ENCODE results near the gene BGN.

Gene BGN

DNA sequence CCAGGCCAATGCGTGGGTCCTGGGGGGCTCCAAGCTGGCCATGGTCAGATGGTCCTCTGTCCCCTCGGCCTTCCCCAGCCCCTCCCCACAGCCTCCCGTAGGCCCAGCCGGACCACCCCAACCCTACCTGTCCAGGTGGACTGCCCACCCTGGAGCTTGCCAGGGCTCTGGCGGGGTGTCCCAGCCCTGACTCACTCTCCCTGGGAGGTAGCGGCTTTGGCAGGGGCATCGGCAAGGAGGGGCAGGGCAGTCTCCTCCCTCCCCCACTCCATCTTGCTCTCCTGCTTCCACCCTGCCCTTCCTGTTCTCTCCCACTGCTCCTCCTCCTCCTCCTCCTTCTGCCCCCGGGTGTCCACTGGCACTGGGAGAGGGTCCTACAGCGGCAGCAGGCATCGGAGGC lies 7.4 kb downstream of the BGN start:
- no peak for DNase-seq (ENCODE audit: low read depth in 4 of 4, low spot score in 1 of 4)

DNA sequence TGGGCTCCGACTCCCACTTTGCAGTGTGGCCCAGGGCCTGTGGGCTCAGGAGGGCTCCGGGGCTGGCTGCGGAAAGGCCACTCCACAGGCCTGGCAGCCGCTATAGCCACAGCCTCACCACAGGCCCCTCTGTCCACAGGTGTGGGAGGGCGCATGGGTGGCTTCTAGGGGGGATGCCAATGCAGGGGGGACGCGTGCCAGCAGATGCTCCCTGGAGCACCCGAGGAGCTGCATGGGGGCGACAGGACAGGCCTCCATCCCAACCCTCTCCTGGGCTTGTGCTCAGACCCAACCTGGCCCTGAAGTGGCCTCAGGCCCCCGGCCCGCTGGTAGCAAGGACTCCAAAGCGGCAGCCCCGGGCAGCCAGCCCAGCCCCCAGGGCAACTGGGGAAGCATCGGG lies 8.0 kb downstream of the BGN start:
- DNase-seq (ENCODE audit: low read depth in 4 of 4, low spot score in 1 of 4): no peak

DNA sequence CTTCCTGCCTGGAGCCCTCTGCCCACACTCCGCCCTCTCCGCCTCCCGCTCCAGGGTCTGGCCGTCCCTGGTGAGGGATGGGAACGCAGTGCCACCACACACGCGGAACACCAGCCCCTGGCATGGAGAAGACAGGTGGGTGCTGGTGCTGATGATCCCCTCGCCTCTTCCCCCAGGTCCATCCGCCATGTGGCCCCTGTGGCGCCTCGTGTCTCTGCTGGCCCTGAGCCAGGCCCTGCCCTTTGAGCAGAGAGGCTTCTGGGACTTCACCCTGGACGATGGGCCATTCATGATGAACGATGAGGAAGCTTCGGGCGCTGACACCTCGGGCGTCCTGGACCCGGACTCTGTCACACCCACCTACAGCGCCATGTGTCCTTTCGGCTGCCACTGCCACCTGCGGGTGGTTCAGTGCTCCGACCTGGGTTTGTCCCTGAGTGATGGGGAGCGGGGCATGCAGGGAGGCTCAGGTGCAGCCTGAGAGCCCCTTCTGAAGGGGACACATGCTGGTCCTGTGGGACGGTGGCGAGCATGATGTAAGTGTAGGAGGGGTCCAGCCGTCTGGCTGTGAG lies 9.8 kb downstream of the BGN start:
- DNase-seq (ENCODE audit: low read depth in 4 of 4, low spot score in 1 of 4): no peak

DNA sequence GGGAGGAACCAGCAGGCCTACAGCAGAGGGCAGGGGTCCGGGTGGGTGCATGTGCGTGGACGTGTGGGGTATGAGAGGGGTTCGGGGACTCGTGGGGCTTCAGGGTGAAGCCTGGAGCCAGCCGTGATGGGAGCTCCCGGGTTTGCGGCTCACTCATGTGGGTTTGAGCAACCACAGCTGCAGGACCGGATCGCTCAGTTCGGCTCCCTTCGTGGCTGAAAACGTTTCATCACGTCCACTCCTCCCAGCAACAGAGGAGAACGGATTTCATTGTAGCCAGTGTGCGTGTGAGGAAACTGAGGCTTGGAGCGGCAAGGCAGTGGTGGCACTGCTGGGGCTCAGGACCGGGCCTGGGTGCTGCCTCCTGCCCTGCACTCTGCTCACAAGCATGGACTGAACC lies 10.6 kb downstream of the BGN start:
- DNase-seq (ENCODE audit: low read depth in 4 of 4, low spot score in 1 of 4): no peak

DNA sequence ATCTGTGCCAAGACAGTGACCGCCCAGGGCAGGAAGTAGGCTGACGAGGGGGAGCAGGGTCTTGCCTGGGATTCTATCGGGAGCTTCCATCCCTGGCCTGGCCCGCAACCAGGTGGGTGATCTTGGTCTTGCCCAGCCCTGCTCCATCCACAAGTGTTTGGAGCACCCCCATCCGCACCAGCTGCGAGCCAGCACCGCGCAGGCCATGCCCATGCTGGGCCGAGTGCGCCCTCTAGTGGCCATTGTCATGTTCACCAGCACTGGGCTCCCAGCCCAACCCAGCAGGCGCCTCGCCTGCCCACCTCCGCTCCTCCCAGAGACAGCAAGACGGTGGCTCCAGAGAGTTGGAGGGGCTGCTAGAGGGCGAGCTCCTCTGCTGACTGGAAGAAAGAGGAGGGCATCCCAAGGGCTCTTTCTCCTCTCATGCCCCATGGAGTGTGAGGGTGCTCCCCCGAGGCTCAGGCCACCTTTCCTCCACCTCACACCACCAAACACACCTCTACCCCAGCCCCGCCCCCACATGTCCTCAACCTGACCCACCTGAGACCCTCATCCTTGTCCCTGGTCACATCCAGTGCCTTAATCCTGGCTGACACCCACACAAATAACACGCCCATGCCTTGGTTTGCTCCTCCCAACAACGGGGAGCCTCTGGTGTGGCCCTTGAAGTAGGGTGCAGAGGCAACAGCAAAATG lies 12.9 kb downstream of the BGN start:
- peak; percentile 59 to 77 (median 67) for DNase-seq (ENCODE audit: low read depth in 4 of 4, low spot score in 1 of 4)

DNA sequence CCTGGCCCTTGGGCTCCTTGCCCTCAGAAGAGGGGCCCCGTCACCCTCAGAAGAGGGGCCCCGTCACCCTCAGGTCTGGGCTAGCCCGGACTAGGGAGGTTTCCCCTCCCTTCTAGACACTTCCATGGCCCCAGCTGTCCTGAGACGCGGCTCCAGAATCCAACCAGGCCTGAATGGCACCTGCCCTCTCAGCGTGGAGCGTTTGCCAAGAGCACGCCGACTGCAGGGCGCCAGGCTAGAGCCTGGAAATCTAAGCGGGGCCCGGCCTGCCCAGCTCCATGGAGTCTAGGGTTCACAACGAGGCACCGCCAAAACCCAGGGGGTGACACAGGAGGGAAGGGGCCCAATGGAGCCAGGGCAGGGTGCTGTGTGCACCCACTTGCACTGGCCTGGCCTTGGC lies 14.8 kb downstream of the BGN start:
- DNase-seq (ENCODE audit: low read depth in 4 of 4, low spot score in 1 of 4): no peak

DNA sequence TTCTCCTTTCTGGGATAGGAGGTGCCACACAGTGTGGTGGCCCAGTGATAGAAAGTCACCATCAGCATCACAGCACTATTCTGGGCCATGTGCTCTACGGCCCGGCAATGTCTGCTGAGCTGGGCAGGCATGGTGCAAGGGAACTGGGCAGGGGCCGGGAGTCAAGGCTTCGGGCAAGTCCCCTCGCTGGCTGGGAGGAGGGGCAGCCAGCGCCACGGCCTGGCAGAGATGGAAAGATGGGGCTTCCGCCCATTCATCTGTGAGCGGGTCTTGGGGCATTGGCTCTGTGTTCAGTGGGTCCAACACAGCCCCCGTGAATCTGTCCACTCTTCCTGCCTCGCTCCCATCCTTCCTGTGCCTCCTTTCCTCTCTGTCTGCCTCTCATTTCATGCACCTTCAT lies 15.6 kb downstream of the BGN start:
- no peak for DNase-seq (ENCODE audit: low read depth in 4 of 4, low spot score in 1 of 4)

DNA sequence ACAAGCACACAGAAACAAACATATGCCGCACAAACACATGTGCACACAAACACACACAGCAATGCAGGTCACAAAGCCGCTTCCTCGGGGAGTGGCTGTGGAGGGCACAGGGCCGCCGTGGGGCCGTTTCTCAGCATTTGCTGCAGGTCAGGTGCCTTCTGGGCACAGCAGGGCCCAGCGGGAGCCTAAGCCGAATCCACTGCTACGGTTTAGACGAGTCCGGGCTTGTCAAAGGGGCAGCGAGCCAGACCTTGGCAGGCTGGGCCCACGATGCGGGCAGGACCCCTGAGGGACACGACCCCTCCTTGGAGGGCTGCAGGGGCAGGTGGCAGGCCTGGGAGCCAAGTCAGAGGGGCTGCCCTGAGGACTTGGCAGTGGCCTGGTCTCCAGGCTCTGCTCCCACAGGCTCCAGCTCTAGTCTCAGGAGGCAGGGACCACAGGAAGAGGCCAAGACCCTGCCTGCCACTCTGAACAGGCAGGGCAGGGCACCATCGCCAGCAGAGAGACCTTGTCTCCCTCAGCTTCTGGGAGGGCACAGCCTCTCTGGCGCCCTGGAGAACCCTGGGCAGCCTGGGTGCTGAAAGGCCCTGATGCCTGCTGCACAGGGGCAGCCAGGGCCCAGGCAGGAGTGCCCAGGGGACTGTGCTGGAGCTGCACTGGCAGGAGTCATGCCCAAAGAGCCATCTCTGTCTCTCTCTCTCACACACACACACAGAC lies 17.2 kb downstream of the BGN start:
- DNase-seq (ENCODE audit: low read depth in 4 of 4, low spot score in 1 of 4): no peak

DNA sequence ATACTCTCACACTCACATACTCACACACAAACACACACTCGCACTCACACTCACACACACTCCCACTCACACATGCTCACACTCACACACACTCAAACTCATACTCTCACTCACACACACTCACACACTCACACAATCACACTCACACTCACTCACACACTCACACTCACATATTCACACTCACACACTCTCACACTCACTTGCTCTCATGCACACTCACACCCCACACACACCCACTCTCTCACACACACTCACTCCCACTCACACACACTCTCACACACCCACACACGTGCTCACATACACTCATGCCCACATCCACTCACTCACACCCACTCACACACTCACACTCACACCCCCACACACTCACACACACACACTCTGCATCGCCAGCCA lies 17.7 kb downstream of the BGN start:
- no peak for DNase-seq (ENCODE audit: low read depth in 4 of 4, low spot score in 1 of 4)

DNA sequence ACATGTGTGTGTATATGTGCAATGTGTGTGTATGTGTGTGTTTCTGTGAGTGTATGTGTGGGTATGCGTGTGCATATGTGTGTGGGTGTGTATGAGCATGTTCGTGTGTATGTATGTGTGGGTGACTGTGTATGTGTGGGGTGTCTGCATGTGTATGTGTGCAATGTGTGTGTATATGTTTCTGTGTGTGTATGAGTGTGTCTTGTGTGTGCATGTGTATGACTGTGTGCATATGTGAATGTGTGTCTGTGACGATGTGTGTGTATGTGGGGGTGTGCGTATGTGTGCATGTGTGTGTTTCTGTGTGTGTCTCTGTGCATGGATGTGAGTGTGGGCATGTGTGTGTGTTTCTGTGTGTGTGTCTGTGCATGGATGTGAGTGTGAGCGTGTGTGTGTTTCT lies 18.5 kb downstream of the BGN start:
- no peak for DNase-seq (ENCODE audit: low read depth in 4 of 4, low spot score in 1 of 4)

DNA sequence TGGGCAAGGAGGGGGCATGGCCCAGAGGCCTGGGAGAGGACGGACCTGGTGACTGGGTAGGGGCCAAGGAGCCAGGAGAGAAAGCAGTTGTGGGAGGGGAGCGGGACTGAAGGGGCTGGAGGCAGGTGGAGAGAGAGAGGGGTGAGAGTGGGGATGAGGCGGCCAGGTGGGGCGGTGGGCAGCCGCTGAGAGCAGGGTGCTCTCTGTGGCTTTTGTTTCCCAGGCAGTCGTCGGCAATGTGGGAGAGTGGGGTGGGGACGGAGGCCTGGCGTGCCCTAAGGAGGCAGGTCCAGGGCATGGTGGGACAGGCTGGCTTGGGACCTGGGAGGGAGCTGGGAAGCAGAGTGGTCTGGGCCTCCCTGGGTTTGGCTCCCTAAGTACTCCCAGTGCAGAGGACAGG lies 19.5 kb downstream of the BGN start:
- DNase-seq (ENCODE audit: low read depth in 4 of 4, low spot score in 1 of 4): no peak

DNA sequence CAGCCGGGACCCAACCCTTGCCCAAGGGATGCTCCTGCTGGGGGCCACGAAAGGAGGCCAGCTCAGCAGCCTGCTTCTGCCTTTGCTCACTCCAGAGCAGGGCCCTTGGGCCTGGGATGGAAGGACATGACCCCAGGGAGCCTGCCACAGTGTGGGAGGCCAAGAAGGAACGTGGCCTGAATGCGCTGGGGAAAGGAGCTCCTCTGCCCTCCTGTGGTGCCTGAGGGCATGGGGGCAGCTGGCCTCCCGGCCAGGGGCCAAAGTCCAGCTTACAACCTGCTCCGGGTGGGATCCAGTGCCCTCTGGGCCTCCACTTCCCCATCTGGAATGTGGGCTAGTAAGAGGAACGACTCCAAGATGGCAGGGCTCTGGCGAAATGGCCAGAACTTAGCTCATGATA lies 20.7 kb downstream of the BGN start:
- no peak for DNase-seq (ENCODE audit: low read depth in 4 of 4, low spot score in 1 of 4)

DNA sequence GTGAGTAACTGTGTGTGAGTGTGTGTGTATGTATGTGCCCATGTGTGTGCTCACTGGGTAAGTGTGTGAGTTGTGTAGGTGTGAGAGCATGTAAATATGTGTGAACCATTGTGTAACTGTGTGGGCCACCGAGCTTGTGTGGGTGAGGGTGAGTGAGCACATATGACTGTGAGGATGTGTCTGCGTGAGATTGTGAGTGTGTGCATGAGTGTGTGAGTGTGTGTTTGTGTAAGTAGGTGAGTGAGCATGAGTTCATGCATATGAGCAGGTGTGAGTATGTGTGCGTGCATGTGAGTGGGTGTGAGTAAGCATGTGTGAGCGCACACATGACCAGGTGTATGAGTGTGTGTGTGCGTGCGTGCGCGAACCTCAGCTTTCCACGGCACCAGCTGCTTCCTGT lies 21.3 kb downstream of the BGN start:
- no peak for DNase-seq (ENCODE audit: low read depth in 4 of 4, low spot score in 1 of 4)

DNA sequence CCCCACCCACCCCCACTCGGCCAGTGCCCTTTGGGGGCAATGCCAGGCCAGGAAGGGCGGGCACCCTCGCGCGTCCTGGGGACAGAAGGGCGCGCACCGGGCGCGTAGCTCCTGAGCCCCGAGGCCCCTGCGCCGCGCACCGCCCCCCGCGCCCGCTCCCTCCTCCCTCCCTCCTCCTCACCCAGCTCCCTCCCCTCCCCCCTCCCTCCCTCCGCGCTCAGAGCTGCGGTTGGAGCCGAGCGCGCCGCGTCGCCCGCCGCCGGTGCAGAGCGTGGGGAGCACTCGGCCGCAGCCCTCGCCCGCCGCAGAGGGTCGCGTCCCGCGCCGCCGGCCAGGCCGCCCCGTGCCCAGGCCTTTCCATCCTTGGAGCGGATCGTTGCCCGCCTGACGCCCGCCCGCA lies 22.6 kb downstream of the BGN start, which contains the start of gene ATP2B3:
ATP2B3 (plus strand) TSS at position 220 of the 400 bp plus-strand sequence. CDS start 18,606 bp downstream, outside the sequence.
- no peak for DNase-seq (ENCODE audit: low read depth in 4 of 4, low spot score in 1 of 4)

DNA sequence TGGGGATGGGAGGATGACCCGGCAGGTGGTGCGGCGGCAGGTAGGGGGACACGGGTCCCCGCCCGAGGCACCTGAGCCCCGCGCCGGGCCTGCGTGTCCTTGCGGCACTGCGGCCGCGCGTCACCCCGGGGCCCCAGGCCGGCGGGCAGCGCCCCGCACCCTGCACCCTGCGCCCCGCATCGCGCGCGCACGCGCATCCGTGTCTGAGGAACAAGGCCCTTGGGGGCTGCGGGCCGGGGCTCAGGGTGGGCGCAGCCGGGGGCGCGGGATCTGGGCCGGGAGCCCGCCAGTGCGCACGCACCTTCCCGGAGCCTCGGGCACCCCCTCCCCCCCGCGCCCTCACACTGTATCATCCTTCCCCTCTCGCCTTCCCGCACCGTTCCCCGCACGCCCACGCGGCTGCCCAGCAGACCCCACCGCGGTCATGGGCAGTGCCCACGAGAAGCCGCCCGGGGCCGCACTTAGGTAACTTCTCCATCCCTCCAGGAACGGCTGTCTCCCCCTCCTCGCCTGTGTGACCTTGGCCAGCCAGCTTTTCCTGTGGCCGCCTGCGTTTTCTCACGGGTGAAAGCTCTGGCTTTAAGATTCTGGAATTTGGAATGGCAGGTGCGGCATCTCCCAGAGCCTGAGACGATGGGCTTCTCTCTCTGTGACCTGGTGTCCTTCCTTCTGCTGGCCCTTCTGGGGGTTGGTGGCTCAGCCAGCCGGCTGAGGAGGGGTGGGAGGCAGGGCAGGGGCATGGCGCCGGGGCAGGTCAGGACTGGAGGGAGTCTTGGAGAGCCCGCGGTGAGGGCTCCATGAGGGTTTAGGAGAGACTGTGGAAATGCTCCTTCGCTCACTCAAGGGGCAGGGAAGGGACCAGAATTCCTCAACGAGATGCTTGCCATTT lies 23.4 kb downstream of the BGN start:
- DNase-seq (ENCODE audit: low read depth in 4 of 4, low spot score in 1 of 4): no peak

DNA sequence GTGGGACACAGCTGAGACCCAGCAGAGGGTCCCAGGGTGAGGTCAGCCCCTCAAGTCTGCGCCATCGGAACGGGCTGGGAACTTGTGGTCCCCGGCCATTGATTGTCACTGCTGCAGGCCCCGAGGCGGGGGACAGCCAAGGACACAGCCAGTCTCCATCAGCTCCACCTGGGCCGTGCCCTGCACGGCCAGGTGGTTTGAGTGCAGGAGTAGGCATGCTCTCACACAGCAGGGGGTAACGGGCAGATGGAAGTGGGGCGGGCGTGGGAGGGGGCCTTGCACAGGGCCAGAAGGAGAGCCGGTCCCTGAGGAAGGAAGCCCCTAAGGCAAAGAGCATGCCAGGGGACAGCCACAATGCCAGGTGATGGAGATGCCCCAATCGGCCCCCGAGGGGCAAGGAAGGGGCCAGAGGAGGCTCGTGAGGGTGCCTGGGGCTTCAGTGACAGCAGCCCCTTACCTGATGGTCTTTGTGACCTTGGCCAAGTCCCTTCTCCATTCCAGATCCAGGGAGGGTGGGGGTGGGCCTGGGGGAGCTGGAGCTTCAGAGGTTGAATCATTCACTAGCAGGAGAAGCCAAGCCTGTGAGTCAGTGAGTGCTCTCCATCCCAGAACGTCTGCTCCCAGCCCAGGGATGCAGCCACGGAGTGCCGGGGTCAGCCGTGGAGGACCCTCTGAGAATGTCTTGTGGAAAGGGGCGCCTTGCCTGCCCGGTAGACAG lies 24.9 kb downstream of the BGN start:
- DNase-seq (ENCODE audit: low read depth in 4 of 4, low spot score in 1 of 4): no peak

DNA sequence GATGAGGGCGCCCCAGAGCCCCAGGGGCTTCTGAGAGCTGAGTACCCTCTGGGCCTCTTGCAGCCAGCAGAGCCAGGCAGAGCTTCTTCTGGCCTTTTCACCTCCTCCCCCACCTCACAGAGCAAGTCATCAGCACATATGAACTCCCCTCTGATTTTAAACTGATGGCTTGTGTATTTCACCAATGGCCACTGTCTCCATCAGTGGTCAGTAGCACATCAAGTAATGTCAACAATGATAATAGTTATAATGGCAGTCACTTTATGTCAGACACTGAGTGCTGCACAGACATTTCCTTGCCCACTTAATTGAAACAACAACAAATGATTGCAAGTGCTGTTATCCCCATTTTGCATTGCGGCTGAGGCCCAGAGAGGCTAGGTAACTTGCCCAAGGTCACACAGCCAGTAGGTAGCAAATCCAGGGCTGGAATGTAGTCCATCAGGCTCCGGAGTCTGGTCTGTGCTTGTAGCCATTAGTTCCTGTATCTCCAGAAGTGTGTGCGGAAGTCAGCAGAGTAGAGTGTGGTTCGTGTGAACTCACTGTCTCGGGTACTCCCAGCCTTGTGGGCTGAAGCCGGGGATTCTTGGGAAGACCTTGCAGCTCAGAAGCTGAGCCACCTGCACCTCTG lies 25.6 kb downstream of the BGN start:
- DNase-seq (ENCODE audit: low read depth in 4 of 4, low spot score in 1 of 4): no peak

DNA sequence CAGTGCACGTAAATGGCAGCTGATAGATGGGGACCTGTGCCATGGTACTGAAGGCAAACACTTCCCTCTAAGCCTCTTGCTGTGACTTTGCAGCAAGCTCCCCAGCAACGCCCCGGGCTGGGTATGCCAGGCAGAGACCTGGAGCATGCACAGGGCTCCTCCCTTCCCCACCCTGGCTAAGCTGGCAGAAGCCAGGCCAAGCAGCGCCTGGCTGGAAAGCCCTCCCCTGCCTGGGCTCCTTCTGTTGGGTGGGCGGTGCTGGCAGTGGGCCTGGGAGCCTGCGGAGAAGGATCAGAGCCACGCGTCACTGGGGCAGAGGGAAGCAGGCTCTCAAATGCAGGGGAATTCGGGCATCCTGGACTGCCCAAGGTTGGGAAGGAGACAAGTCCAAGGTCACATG lies 26.3 kb downstream of the BGN start:
- no peak for DNase-seq (ENCODE audit: low read depth in 4 of 4, low spot score in 1 of 4)

DNA sequence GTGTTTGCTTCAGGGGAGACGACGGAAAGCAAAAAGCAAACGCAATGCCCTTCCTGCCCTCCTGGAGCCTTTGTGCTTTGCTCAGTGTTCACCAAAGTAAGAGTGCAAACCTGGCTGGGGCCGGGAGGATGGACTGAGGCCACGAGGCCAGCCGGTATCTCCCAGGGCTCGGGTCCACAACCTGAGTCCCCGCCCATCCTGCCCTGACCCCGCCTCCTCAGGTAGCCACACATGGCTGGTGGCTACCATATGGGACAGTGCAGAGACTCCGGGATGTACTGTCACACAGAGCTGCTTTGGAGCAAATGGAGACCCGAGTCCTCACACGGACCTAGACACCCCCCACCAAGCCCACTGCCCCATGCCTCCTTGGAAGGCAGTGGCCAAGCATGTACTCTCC lies 27.5 kb downstream of the BGN start:
- no peak for DNase-seq (ENCODE audit: low read depth in 4 of 4, low spot score in 1 of 4)

DNA sequence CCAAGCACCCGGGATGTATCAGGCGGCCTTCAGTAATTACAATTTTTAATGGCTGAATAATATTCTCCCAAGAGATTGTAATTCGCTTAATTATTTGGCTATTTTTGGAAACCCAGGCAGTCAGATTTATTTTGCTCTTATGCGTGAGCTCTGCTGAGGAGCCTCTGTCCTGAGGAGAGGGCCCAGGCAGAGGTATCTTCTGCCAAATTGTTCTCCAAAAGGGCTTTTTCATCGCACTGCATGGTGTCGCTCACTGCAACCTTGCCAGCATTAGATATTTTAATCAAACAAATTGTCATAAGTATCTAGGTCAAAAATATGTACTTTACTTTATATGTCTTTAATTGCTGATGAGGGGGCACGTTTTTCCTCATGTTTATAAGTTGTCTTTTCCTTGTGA lies 28.5 kb downstream of the BGN start:
- no peak for DNase-seq (ENCODE audit: low read depth in 4 of 4, low spot score in 1 of 4)

DNA sequence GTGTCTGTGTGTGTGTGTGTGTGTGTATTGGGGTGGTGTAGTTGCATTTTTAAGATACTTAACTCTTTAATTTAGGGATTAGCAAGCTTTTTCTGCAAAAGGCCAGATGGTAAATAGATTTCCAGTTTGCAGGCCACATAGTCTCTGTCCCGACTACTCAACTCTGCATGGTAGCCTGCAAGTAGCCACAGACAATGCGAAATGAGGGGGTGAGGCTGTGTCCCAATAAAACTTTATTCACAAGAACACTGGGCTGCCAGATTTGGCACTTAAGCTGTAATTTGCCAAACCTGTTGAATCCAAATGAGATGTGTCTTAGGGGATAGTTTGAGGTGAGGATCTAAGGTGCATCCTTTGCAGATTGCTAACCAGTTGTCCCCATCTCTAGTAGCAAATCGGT lies 29.5 kb downstream of the BGN start:
- no peak for DNase-seq (ENCODE audit: low read depth in 4 of 4, low spot score in 1 of 4)
